Loucy (cell line): Measurements from ENCODE around the gene TOLLIP.

Source experiments
- CTCF ChIP-seq: fragments of 200-600 bp; sonication (generic); conservative IDR thresholded peaks from 2 replicates; pipeline ENCODE4 v1.5.1; 2014; ENCODE audit warnings: mild to moderate bottlenecking, antibody characterized with exemption, low read length
- EZH2phosphoT487 ChIP-seq: fragments of 200-600 bp; IDR thresholded peaks from 2 replicates; pipeline ENCODE4 v1.6.1; 2018; ENCODE audit warnings: antibody characterized with exemption, mild to moderate bottlenecking, moderate library complexity, borderline replicate concordance

DNA sequence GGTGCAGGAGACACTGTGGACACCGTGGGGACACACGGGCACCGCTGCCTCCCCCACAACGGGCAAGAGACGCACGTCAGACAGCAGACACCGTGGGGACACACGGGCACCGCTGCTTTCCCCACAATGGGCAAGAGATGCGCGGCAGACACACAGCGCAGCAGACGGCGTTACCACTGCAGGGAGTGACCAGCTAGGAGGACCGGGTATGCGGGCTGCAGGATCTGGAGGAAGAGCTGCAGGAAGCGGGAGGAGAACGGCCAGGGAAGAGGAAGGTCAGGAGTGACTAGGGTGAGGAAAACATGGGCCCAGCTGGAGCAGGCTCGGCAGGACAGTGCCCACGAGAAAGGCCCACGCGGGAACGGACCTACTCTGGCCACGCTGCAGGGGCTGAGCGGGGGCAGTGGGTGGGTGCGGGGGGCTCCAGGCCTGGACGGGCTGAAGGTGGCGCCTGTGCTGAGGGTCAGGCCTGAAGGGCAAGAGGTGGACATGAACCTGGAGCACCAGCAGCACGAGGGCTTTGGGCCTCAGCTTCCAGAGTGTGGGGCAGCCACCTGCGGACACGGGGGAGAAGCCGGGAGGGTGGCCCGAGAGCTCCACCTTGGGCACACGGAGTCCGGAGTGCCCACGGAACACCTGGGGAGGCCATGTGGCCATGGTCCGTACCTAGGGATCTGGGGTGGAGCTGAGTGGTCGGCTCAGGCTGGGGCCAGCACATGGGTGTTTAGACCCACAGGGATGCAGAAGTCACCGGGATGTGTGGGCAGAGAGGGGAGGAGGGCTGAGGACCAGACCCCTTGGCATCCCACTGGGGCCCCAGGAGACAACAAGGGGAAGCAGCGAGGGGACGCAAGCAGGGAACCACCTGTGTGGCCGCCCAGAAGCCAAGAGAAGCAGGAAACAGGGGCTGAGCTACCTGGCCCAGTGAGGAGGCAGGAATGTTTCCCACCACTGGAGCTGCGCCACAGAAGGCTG is 16.5 kb downstream of the TOLLIP start:
- TF ChIP-seq CTCF (no peak), EZH2phosphoT487 (no peak)
